Transverse colon (tissue), 4 donors: Measurements from ENCODE around the gene DKC1. TPM values are rescaled to one million over a fixed set of nuclear protein-coding genes. Genes with fewer than 3 reads are reported as not detected.

Source experiments
- DNase-seq: peaks from one replicate; pipeline ENCODE4 v3.0.0-alpha.2; 2019
- H3K27ac ChIP-seq, 4 donors: fragments of 200-600 bp; sonication (generic); 2 replicates each; pipeline ENCODE4 v1.5.1; 2016 to 2018; ENCODE audit warnings: inconsistent platforms in 4 of 4
- H3K27me3 ChIP-seq: fragments of 200-600 bp; sonication (generic); 2 replicates; pipeline ENCODE4 v1.5.1; 2017; ENCODE audit warnings: inconsistent platforms
- H3K36me3 ChIP-seq, 4 donors: fragments of 200-600 bp; sonication (generic); 2 replicates each; pipeline ENCODE4 v1.5.1; 2017 to 2019; ENCODE audit warnings: inconsistent platforms in 4 of 4
- H3K4me1 ChIP-seq, 4 donors: fragments of 200-600 bp; sonication (generic); 2 replicates each; pipeline ENCODE4 v1.5.1; 2017 to 2020; ENCODE audit warnings: inconsistent platforms in 4 of 4
- H3K4me3 ChIP-seq, 4 donors: fragments of 200-600 bp; sonication (generic); 1 replicate in 1 of 4; 2 replicates in 3 of 4; pipeline versions ENCODE4 v1.5.1 to v1.6.1; 2017 to 2019; ENCODE audit warnings: inconsistent platforms in 4 of 4
- H3K9me3 ChIP-seq, 2 donors: fragments of 200-600 bp; sonication (generic); 2 replicates each; pipeline ENCODE4 v1.5.1; 2017 to 2019; ENCODE audit warnings: inconsistent platforms in 2 of 2
- CTCF ChIP-seq, 5 experiments: fragments of 200-600 bp in 3 of 5; fragments of 450-650 bp in 2 of 5; sonication (generic) in 3 of 5; IDR thresholded peaks; 1 replicate in 2 of 5; 2 replicates in 3 of 5; pipeline ENCODE4 v1.5.1; 2016 to 2017; ENCODE audit warnings: antibody characterized with exemption in 5 of 5, inconsistent platforms in 3 of 5, mild to moderate bottlenecking in 2 of 5, moderate library complexity in 1 of 5
- EP300 ChIP-seq: sonication (generic); formaldehyde crosslinking; IDR thresholded peaks from one replicate; pipeline ENCODE4 v1.6.1; 2017; ENCODE audit warnings: antibody characterized with exemption, low read depth
- POLR2A ChIP-seq: fragments of 450-650 bp; IDR thresholded peaks from one replicate; pipeline ENCODE4 v1.6.1; 2016; ENCODE audit warnings: antibody characterized with exemption, mild to moderate bottlenecking, moderate library complexity
- POLR2AphosphoS5 ChIP-seq, 3 donors: sonication (generic); formaldehyde crosslinking; IDR thresholded peaks; one replicate each; pipeline ENCODE4 v1.6.1; 2016; ENCODE audit warnings: antibody characterized with exemption in 3 of 3
- WGBS, 2 donors: methylation state at CpG; one replicate each; pipeline ENCODE4 v1.1.5; 2018; ENCODE audit warnings: low coverage in 1 of 2; 5-methylcytosine and 5-hydroxymethylcytosine counted together
- in situ Hi-C, 4 donors: fragments of 200-750 bp; cut with MboI; loops; one replicate each; pipeline versions ENCODE4 v1.15.0 to v1.15.1; 2017; ENCODE audit warnings: low sequenced_read_pairs in 3 of 4, low pct_ligation_motif_present in 1 of 4, low pct_unique_long_range_greater_than_20kb in 1 of 4
- intact Hi-C: fragments of 100-400 bp; cut with DNase I; formaldehyde crosslinking; loops from one replicate; pipeline ENCODE4 v1.15.1; 2023; ENCODE audit warnings: low total_unique reads
- total RNA-seq, 4 donors: library from RNA; depleted of rRNA; stranded (reverse); fragments of >200 nt; gene quantifications; one replicate each; pipeline ENCODE4 v1.1.0, GENCODE V29; 2016

DKC1 gene
- 100 to 1,000 TPM in 1 of 4 donors, 10 to 100 TPM in 3; 12.7 to 134 (median 24.9) TPM for total RNA-seq

GRCh38 chrX:154762537-154763296, at the start of gene DKC1:
Gene DKC1 (plus strand): TSS chrX:154762864. CDS start chrX:154762966, 102 bp downstream.
- peak; percentile 96 for DNase-seq
- no peaks in the 10 kb centered on the region for H3K9me3 ChIP-seq
- peak within 1 kb of the TSS; percentile 46 to 70 (median 62) for H3K4me3 ChIP-seq
- WGBS, 2 donors: 44% methylated on average over 72 of the region's 84 CpGs; no CpG with 5 or more reads in 1 of the 2 donors
- H3K27ac ChIP-seq: peak within 1 kb of the TSS; percentile 76 to 89 (median 82)
- TF ChIP-seq EP300: no peak
- peak in 2 of 5 experiments; percentile 3 to 22 for TF ChIP-seq CTCF (IDR thresholded peaks at IDR 0.05)
- TF ChIP-seq POLR2AphosphoS5 (IDR thresholded peaks at IDR 0.05): peak; percentile 31 to 78 (median 56)
- TF ChIP-seq POLR2A: peak; percentile 48
- in situ Hi-C loops (no loop called here), intact Hi-C loops (no loop called here)
- no peaks in the 10 kb centered on the region for H3K36me3 ChIP-seq
- H3K4me1 ChIP-seq: peaks cover 0 to 15% (median 3%) of the 10 kb centered on the region in 4 donors
- no peaks in the 10 kb centered on the region for H3K27me3 ChIP-seq

DNA sequence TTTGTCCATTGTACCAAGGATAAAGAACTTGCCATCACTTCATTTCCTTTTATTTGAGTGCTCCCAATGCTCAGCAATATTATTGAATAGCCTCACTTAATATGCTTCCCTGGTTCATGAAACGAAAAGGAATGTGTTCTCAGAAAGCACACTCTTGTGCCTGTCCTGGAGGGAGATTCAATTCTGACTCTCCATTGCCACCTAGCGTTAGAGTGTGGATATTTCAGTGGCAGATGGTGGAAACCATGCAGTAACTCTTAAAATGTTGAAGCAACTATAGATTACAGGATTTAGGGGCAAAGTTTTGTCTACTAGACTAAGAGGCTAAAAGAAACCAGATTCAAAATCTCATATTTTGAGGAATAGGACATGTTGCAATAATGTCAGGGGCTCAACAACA, 47.7 kb upstream of the DKC1 start:
- in situ Hi-C loops: no loop called here
- H3K36me3 ChIP-seq: no peaks in the 10 kb centered on the region

GRCh38 chrX:154715825-154716224, 46.8 kb upstream of the DKC1 start:
- H3K9me3 ChIP-seq: no peaks in the 10 kb centered on the region
- no peaks in the 10 kb centered on the region for H3K36me3 ChIP-seq
- no peaks in the 10 kb centered on the region for H3K27me3 ChIP-seq
- H3K4me1 ChIP-seq: no peaks in the 10 kb centered on the region
- no peak for DNase-seq
- 82% methylated on average over 5 of the region's 5 CpGs; no CpG with 5 or more reads in 1 of the 2 donors for WGBS, 2 donors
- H3K4me3 ChIP-seq: no peak overlapping the region
- in situ Hi-C loops: no loop called here
- no peak overlapping the region for H3K27ac ChIP-seq
- no peak for TF ChIP-seq CTCF (IDR thresholded peaks at IDR 0.05)
- no peak for TF ChIP-seq POLR2AphosphoS5 (IDR thresholded peaks at IDR 0.05)
- TF ChIP-seq POLR2A: no peak
- TF ChIP-seq EP300: no peak
- intact Hi-C loops: no loop called here

More for the DNA sequence above, 47.7 kb upstream of the DKC1 start:
- no peak overlapping the region for H3K4me3 ChIP-seq
- intact Hi-C loops: no loop called here
- no peak for TF ChIP-seq EP300
- peak; percentile 58 to 78 (median 60) for TF ChIP-seq CTCF (IDR thresholded peaks at IDR 0.05)
- no peak for TF ChIP-seq POLR2A
- TF ChIP-seq POLR2AphosphoS5 (IDR thresholded peaks at IDR 0.05): no peak
- no peak overlapping the region for H3K27ac ChIP-seq
- no peaks in the 10 kb centered on the region for H3K4me1 ChIP-seq
- peak; percentile 33 for DNase-seq
- H3K27me3 ChIP-seq: no peaks in the 10 kb centered on the region
- WGBS, 2 donors: 0 to 4% methylated on average over 1 to 2 of the region's 2 CpGs
- no peaks in the 10 kb centered on the region for H3K9me3 ChIP-seq

- Histone ChIP-seq H3K27me3 (no peaks in the 10 kb centered on the region), H3K36me3 (no peaks in the 10 kb centered on the region), H3K9me3 (no peaks in the 10 kb centered on the region), H3K4me3 (no peak overlapping the region), H3K27ac (peak overlapping the region in 3 of 4 donors; percentile 34 to 41 (median 38)), H3K4me1 (no peaks in the 10 kb centered on the region)
- TF ChIP-seq EP300 (no peak), POLR2A (no peak), CTCF (IDR thresholded peaks at IDR 0.05) (no peak), POLR2AphosphoS5 (IDR thresholded peaks at IDR 0.05) (no peak)
- 55% methylated on average over 7 of the region's 7 CpGs; no CpG with 5 or more reads in 1 of the 2 donors for WGBS, 2 donors
- intact Hi-C loops: no loop called here
- peak; percentile 26 for DNase-seq
- in situ Hi-C loops: no loop called here
Measured at GRCh38 chrX:154717824-154718223, 44.8 kb upstream of the DKC1 start.
